Cardiac muscle cell (in vitro differentiated cells and primary cell): Measurements from ENCODE around the gene PLEKHH2. TPM values are rescaled to one million over a fixed set of nuclear protein-coding genes. Genes with fewer than 3 reads are reported as not detected.
"Not testable (repeated sequence)": the region's sequence is repeated elsewhere in the genome, so short reads cannot be mapped to it uniquely, and the experiment has no call there.

Experiments
- DNase-seq, 2 donors: peaks; one replicate each; pipeline versions ENCODE4 v3.0.0 to v3.0.0-alpha.2; 2010 to 2017; ENCODE audit warnings: low read depth in 1 of 2, low spot score in 1 of 2
- H3K27ac ChIP-seq: fragments of 200-600 bp; sonication (generic); 2 replicates; pipeline ENCODE4 v1.5.1; 2016
- H3K27me3 ChIP-seq: fragments of 200-600 bp; sonication (generic); 2 replicates; pipeline ENCODE4 v1.6.0; 2016; ENCODE audit warnings: control low read depth
- H3K36me3 ChIP-seq: fragments of 200-600 bp; sonication (generic); 2 replicates; pipeline ENCODE4 v1.5.1; 2016; ENCODE audit warnings: control low read depth
- H3K4me1 ChIP-seq: fragments of 200-600 bp; sonication (generic); 2 replicates; pipeline ENCODE4 v1.8.1; 2017; ENCODE audit warnings: low read depth, mild to moderate bottlenecking, mixed run types
- H3K4me3 ChIP-seq: fragments of 200-600 bp; sonication (generic); 2 replicates; pipeline ENCODE4 v1.5.1; 2016; ENCODE audit warnings: mild to moderate bottlenecking
- H3K9me3 ChIP-seq: fragments of 200-600 bp; sonication (generic); 2 replicates; pipeline ENCODE4 v1.5.1; 2017; ENCODE audit warnings: low read depth, mild to moderate bottlenecking, control low read depth
- polyA plus RNA-seq: library from polyadenylated mRNA; unstranded; fragments of >200 nt; fragmentation: Nextera tagmentation; extraction: Ambion mirVana; gene quantifications from 2 replicates; pipeline ENCODE4 v1.2.1, GENCODE V29; 2016
- total RNA-seq: library from RNA; depleted of rRNA; stranded (reverse); fragments of >200 nt; gene quantifications from 2 replicates; pipeline ENCODE4 v1.2.3, GENCODE V29; 2016
- TF ChIP-seq, protein P1 (sequence below): IDR thresholded peaks from 2 replicates; pipeline ENCODE4 v1.5.1; 2012; ENCODE audit warnings: low read depth, mild to moderate bottlenecking, low read length

PLEKHH2 gene
- total and polyA plus RNA-seq, 2 experiments from 2014 or later, result 0.31 to 1.0 TPM

DNA sequence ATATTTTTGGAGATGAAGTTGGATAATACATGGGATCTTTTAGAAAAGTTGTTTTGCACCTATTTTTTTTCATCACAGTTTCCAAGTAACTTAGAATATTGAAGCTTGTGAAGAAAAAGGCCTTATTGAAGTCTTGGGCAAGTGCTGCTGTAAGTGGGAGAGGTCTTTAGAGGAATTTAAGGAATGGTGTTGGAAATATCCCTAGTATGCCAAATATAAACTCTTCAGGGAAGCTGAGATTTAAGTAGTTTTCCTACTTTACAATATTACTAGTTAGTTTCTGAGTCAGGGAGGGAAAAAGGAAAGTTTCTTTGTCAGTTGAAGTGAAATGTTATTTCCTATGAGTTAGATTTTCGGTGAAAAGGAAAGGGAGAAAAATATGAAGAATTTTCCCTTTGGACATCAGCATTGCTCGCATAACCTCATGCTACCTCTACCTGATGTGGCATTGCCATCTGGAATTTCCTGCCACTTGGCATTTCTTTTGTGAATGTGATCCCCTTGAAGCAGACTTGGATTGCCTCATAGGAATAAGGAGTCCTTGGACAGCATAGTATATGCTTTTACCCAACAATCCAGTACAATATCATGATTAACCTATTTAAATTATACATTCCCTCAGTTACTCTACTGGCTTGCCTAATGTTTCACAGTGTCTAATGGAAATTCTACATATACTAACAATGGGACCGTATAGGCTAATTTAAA lies 12.1 kb downstream of the PLEKHH2 start:
- H3K27me3 ChIP-seq, result no peaks in the 10 kb centered on the region
- H3K36me3 ChIP-seq, result no peaks in the 10 kb centered on the region
- peak in 1 of 2 donors; percentile 22 for DNase-seq
- H3K4me1 ChIP-seq, result no peaks in the 10 kb centered on the region
- H3K27ac ChIP-seq, result no peak overlapping the region
- TF ChIP-seq, protein P1, sequence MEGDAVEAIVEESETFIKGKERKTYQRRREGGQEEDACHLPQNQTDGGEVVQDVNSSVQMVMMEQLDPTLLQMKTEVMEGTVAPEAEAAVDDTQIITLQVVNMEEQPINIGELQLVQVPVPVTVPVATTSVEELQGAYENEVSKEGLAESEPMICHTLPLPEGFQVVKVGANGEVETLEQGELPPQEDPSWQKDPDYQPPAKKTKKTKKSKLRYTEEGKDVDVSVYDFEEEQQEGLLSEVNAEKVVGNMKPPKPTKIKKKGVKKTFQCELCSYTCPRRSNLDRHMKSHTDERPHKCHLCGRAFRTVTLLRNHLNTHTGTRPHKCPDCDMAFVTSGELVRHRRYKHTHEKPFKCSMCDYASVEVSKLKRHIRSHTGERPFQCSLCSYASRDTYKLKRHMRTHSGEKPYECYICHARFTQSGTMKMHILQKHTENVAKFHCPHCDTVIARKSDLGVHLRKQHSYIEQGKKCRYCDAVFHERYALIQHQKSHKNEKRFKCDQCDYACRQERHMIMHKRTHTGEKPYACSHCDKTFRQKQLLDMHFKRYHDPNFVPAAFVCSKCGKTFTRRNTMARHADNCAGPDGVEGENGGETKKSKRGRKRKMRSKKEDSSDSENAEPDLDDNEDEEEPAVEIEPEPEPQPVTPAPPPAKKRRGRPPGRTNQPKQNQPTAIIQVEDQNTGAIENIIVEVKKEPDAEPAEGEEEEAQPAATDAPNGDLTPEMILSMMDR, result no peak
- H3K9me3 ChIP-seq, result no peaks in the 10 kb centered on the region
- H3K4me3 ChIP-seq, result no peak overlapping the region

DNA sequence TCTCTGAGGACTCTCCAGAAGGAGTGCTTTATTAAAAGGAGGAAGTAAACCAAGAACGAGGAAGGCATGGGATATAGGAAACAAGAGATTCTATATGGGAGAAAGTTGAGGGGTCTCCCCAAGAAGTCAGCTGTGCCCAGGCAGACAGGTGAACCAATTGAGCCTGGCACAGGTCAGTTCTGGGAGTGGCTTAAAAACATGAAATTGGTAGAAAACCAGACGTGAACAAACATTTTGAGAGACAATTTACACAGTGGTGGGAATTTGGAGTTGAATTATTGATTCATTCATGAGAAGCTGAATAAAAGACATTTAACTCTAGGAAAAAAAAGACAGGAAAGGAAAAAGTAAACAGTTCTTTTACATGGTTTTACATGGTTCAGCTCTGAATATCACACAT lies 16.4 kb downstream of the PLEKHH2 start:
- Histone ChIP-seq H3K27me3 (no peaks in the 10 kb centered on the region), H3K27ac (no peak overlapping the region), H3K9me3 (no peaks in the 10 kb centered on the region), H3K4me1 (no peaks in the 10 kb centered on the region), H3K4me3 (no peak overlapping the region), H3K36me3 (no peaks in the 10 kb centered on the region)
- DNase-seq, result no peak
- TF ChIP-seq, protein P1, result no peak

DNA sequence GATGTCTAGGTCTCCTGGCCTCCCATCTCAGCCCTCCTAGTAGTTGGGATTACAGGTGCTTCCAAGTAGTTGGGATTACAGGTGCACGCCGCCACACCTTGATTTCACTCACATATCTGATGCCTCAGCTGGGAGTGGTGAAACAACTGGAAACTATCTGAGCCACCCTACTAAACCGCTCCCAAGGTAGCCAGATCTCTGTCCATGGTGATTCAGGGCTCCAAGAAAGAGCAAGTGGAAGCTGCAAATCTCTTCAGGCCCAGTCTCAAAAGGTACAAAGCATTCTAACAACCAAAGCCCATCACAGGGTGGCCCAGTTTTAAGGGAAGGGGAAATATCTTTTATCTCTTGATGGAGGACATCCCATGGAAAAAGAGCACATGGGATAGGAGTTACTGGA lies 20.2 kb downstream of the PLEKHH2 start:
- H3K4me3 ChIP-seq, result no peak overlapping the region
- no peak for DNase-seq
- TF ChIP-seq, protein P1, result no peak
- H3K36me3 ChIP-seq, result no peaks in the 10 kb centered on the region
- no peaks in the 10 kb centered on the region for H3K27me3 ChIP-seq
- H3K9me3 ChIP-seq, result no peaks in the 10 kb centered on the region
- H3K4me1 ChIP-seq, result no peaks in the 10 kb centered on the region
- no peak overlapping the region for H3K27ac ChIP-seq

DNA sequence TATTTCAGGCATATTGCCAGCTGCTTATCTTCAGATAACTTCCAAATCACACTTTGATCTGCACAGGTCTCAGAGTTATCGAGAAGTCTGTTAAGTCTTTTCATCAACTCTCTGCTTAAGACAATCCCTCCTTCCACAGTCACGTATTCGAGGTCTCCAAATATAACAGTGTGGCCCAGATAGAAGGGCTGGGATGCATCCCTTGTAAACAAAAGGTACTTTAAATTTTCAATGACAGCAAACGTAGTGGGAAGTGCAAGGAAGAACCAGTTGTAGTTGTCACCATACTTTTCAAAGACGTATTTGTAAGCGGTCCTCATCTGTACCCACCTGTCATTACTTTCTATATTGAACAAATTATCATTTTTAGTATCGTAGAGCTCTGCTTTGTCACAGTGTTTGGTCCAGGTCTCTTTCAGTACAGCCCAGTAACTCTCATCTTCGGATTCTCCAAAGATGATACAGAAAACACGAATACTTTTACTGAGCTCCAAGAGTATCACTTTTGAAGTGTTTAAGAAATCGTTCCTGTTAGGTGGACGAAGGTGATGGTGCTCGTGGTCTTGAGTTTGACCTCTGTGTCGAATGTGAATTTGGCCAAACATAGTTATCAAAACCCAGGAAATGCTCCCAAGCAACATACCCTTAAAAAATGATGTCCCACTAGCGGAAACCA lies 38.7 kb downstream of the PLEKHH2 start:
- Histone ChIP-seq H3K9me3 (no peaks in the 10 kb centered on the region), H3K36me3 (no peaks in the 10 kb centered on the region), H3K4me3 (no peak overlapping the region), H3K27me3 (no peaks in the 10 kb centered on the region), H3K4me1 (no peaks in the 10 kb centered on the region), H3K27ac (no peak overlapping the region)
- DNase-seq, result no peak
- TF ChIP-seq, protein P1, result no peak

DNA sequence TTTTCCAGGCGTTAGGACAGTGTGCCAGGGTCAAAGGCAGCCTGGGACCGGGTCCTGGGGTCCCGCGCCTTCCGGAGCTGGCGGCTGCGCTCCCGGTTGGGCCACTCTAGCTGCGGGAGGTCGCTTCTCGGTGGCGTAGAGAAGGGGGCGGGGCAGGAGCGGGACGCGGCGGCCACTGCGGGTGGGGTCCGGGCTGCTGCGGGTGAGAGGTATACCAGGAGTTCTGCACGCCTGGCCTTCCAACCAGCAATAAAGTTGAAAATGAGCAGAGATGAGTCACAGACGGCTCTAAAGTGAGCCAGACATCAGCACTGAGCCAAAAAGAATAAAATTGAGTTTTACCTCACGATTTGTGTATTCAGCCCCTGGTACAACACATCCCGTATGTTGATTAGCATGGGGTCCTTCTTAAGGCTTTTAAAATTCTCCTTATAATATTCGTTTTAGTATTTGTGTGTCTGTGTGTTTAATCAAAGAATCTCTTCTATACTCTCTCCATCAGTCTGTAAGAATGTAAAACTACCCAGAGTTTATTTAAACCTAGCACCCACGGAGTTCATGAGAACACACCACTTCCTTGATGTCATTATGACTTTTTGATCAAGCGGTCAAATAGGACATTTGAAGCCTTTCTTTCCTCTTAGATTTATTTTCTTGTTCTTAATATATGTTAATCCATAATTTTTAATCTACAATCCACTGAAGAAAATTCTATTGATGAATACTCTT lies 39.4 kb downstream of the PLEKHH2 start, which contains the start of gene C1GALT1C1L:
TSS of gene C1GALT1C1L (minus strand) at position 108 of the 729 bp plus-strand sequence. CDS start at position 1, 107 bp downstream.
- no peaks in the 10 kb centered on the region for H3K27me3 ChIP-seq
- peak in 1 of 2 donors; percentile 60 for DNase-seq
- H3K4me1 ChIP-seq, result no peaks in the 10 kb centered on the region
- TF ChIP-seq, protein P1, result no peak
- H3K4me3 ChIP-seq, result no peak within 1 kb of the TSS
- no peaks in the 10 kb centered on the region for H3K36me3 ChIP-seq
- no peaks in the 10 kb centered on the region for H3K9me3 ChIP-seq
- no peak within 1 kb of the TSS for H3K27ac ChIP-seq

DNA sequence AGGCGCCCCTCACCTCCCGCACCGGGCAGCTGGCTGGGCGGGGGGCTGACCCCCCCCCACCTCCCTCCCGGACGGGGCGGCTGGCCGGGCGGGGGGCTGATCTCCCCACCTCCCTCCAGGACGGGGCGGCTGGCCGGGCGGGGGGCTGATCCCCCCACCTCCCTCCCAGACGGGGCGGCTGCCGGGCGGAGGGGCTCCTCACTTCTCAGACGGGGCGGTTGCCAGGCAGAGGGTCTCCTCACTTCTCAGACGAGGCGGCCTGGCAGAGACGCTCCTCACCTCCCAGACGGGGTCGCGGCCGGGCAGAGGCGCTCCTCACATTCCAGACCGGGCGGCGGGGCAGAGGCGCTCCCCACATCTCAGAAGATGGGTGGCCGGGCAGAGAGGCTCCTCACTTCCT lies 40.7 kb downstream of the PLEKHH2 start:
- H3K36me3 ChIP-seq, H3K27me3 ChIP-seq, H3K9me3 ChIP-seq, H3K27ac ChIP-seq, DNase-seq, H3K4me1 ChIP-seq, H3K4me3 ChIP-seq: not testable (repeated sequence)
